BLaER1 (cell line): ENCODE results near the gene BICD1.
A peak's percentile ranks its signal among the peaks of the same experiment; 100 is the strongest.
"Not testable (repeated sequence)": the region's sequence is repeated elsewhere in the genome, so short reads cannot be mapped to it uniquely, and the experiment has no call there.

Experiments
- H3K27ac ChIP-seq: shearing (Covaris generic); formaldehyde crosslinking; 2 replicates; pipeline ENCODE4 v1.8.1; 2022
- H3K27me3 ChIP-seq: shearing (Covaris generic); formaldehyde crosslinking; 2 replicates; pipeline ENCODE4 v1.8.1; 2022
- H3K36me3 ChIP-seq: shearing (Covaris generic); formaldehyde crosslinking; 2 replicates; pipeline ENCODE4 v1.8.1; 2022
- H3K4me1 ChIP-seq: shearing (Covaris generic); formaldehyde crosslinking; 2 replicates; pipeline ENCODE4 v1.8.1; 2022
- H3K4me2 ChIP-seq: shearing (Covaris generic); formaldehyde crosslinking; 2 replicates; pipeline ENCODE4 v1.8.1; 2022
- H3K4me3 ChIP-seq: shearing (Covaris generic); formaldehyde crosslinking; 2 replicates; pipeline ENCODE4 v1.8.1; 2022
- H3K9ac ChIP-seq: shearing (Covaris generic); formaldehyde crosslinking; 2 replicates; pipeline ENCODE4 v1.8.1; 2022
- H3K9me3 ChIP-seq: shearing (Covaris generic); formaldehyde crosslinking; 2 replicates; pipeline ENCODE4 v1.8.1; 2022
- H4K20me1 ChIP-seq: shearing (Covaris generic); formaldehyde crosslinking; 2 replicates; pipeline ENCODE4 v1.8.1; 2022
- Cebpa-rat ChIP-seq: shearing (Covaris generic); IDR thresholded peaks from 2 replicates; pipeline ENCODE4 v1.8.1; 2022

The BICD1 gene

GRCh38 chr12:32076941-32077340 is 29.7 kb upstream of the BICD1 start:
- peaks cover 5% of the 10 kb centered on the region; the same call in 1 of the 2 replicates for H3K9me3 ChIP-seq
- H3K4me2 ChIP-seq = no peak overlapping the region
- no peak overlapping the region for H3K9ac ChIP-seq
- no peak for TF ChIP-seq Cebpa-rat
- H3K4me1 ChIP-seq = no peaks in the 10 kb centered on the region
- H4K20me1 ChIP-seq = no peaks in the 10 kb centered on the region
- H3K36me3 ChIP-seq = no peaks in the 10 kb centered on the region
- H3K4me3 ChIP-seq = no peak overlapping the region
- no peaks in the 10 kb centered on the region for H3K27me3 ChIP-seq
- H3K27ac ChIP-seq = no peak overlapping the region

GRCh38 chr12:32080435-32080834 is 26.2 kb upstream of the BICD1 start:
- Histone ChIP-seq H3K4me3 (no peak overlapping the region), H3K27me3 (no peaks in the 10 kb centered on the region), H3K4me2 (no peak overlapping the region), H3K9me3 (no peaks in the 10 kb centered on the region), H3K36me3 (no peaks in the 10 kb centered on the region), H4K20me1 (no peaks in the 10 kb centered on the region), H3K9ac (no peak overlapping the region), H3K4me1 (no peaks in the 10 kb centered on the region), H3K27ac (no peak overlapping the region)
- TF ChIP-seq Cebpa-rat = no peak

- H3K27ac ChIP-seq = no peak overlapping the region
- H3K9ac ChIP-seq = no peak overlapping the region
- no peaks in the 10 kb centered on the region for H3K4me1 ChIP-seq
- no peaks in the 10 kb centered on the region for H3K36me3 ChIP-seq
- H3K4me2 ChIP-seq = no peak overlapping the region
- H3K27me3 ChIP-seq = no peaks in the 10 kb centered on the region
- H4K20me1 ChIP-seq = no peaks in the 10 kb centered on the region
- peaks cover 9% of the 10 kb centered on the region; the same call in 1 of the 2 replicates for H3K9me3 ChIP-seq
- H3K4me3 ChIP-seq = no peak overlapping the region
- no peak for TF ChIP-seq Cebpa-rat
Measured at GRCh38 chr12:32083489-32083888, 23.2 kb upstream of the BICD1 start.

- Histone ChIP-seq H3K9me3 (peaks cover 9% of the 10 kb centered on the region; the same call in 1 of the 2 replicates), H3K9ac (no peak overlapping the region), H3K27me3 (no peaks in the 10 kb centered on the region), H3K4me1 (peaks cover 1% of the 10 kb centered on the region; the same call in 1 of the 2 replicates), H3K4me3 (no peak overlapping the region), H3K4me2 (no peak overlapping the region), H4K20me1 (no peaks in the 10 kb centered on the region), H3K27ac (no peak overlapping the region), H3K36me3 (no peaks in the 10 kb centered on the region)
- TF ChIP-seq Cebpa-rat = no peak
Measured at GRCh38 chr12:32084017-32084688, 22.5 kb upstream of the BICD1 start.

GRCh38 chr12:32084753-32085152 is 21.9 kb upstream of the BICD1 start:
- Histone ChIP-seq H3K9me3 (peaks cover 9% of the 10 kb centered on the region; the same call in 1 of the 2 replicates), H3K36me3 (no peaks in the 10 kb centered on the region), H3K4me1 (peaks cover 7% of the 10 kb centered on the region), H3K9ac (no peak overlapping the region), H3K27ac (no peak overlapping the region), H3K4me2 (no peak overlapping the region), H3K27me3 (no peaks in the 10 kb centered on the region), H3K4me3 (no peak overlapping the region), H4K20me1 (no peaks in the 10 kb centered on the region)
- TF ChIP-seq Cebpa-rat = no peak

GRCh38 chr12:32087306-32087705 is 19.3 kb upstream of the BICD1 start:
- Histone ChIP-seq H3K4me1 (peaks cover 13% of the 10 kb centered on the region), H3K9ac (no peak overlapping the region), H3K27ac (no peak overlapping the region), H3K27me3 (no peaks in the 10 kb centered on the region), H3K9me3 (peaks cover 9% of the 10 kb centered on the region; the same call in 1 of the 2 replicates), H3K4me3 (no peak overlapping the region), H4K20me1 (no peaks in the 10 kb centered on the region), H3K36me3 (no peaks in the 10 kb centered on the region), H3K4me2 (no peak overlapping the region)
- TF ChIP-seq Cebpa-rat = no peak

- no peak overlapping the region for H3K27ac ChIP-seq
- H4K20me1 ChIP-seq = no peaks in the 10 kb centered on the region
- H3K4me3 ChIP-seq = no peak overlapping the region
- no peak overlapping the region for H3K9ac ChIP-seq
- H3K4me1 ChIP-seq = peaks cover 13% of the 10 kb centered on the region
- peaks cover 9% of the 10 kb centered on the region; the same call in 1 of the 2 replicates for H3K9me3 ChIP-seq
- no peak for TF ChIP-seq Cebpa-rat
- no peaks in the 10 kb centered on the region for H3K27me3 ChIP-seq
- no peaks in the 10 kb centered on the region for H3K36me3 ChIP-seq
- H3K4me2 ChIP-seq = peak overlapping the region; percentile 50; the same call in 1 of the 2 replicates
Measured at GRCh38 chr12:32089156-32089555, 17.5 kb upstream of the BICD1 start.

- Histone ChIP-seq H3K4me2 (peak overlapping the region; percentile 50), H3K4me1 (peaks cover 13% of the 10 kb centered on the region), H3K27ac (no peak overlapping the region)
Measured at GRCh38 chr12:32089586-32089985, 17.1 kb upstream of the BICD1 start.

GRCh38 chr12:32091696-32092095 is 15.0 kb upstream of the BICD1 start:
- peaks cover 13% of the 10 kb centered on the region for H3K4me1 ChIP-seq
- no peaks in the 10 kb centered on the region for H3K27me3 ChIP-seq
- no peak overlapping the region for H3K9ac ChIP-seq
- H3K4me3 ChIP-seq = no peak overlapping the region
- H3K9me3 ChIP-seq = peaks cover 5% of the 10 kb centered on the region; the same call in 1 of the 2 replicates
- H3K4me2 ChIP-seq = no peak overlapping the region
- no peaks in the 10 kb centered on the region for H4K20me1 ChIP-seq
- no peaks in the 10 kb centered on the region for H3K36me3 ChIP-seq
- no peak for TF ChIP-seq Cebpa-rat
- no peak overlapping the region for H3K27ac ChIP-seq

More at GRCh38 chr12:32089586-32089985, 17.1 kb upstream of the BICD1 start:
- Histone ChIP-seq H3K36me3 (no peaks in the 10 kb centered on the region), H3K27me3 (no peaks in the 10 kb centered on the region), H3K4me3 (no peak overlapping the region), H3K9me3 (peaks cover 9% of the 10 kb centered on the region; the same call in 1 of the 2 replicates), H3K9ac (no peak overlapping the region), H4K20me1 (no peaks in the 10 kb centered on the region)
- TF ChIP-seq Cebpa-rat = no peak

- H4K20me1 ChIP-seq = no peaks in the 10 kb centered on the region
- no peak overlapping the region for H3K27ac ChIP-seq
- no peaks in the 10 kb centered on the region for H3K27me3 ChIP-seq
- no peak overlapping the region for H3K9ac ChIP-seq
- H3K36me3 ChIP-seq = no peaks in the 10 kb centered on the region
- no peak overlapping the region for H3K4me3 ChIP-seq
- no peak for TF ChIP-seq Cebpa-rat
- H3K4me2 ChIP-seq = no peak overlapping the region
- H3K9me3 ChIP-seq = no peaks in the 10 kb centered on the region
- H3K4me1 ChIP-seq = peaks cover 16% of the 10 kb centered on the region
Measured at GRCh38 chr12:32098112-32098511, 8.5 kb upstream of the BICD1 start.

GRCh38 chr12:32099275-32099674 is 7.4 kb upstream of the BICD1 start:
- not testable (repeated sequence) for H3K27ac ChIP-seq, H4K20me1 ChIP-seq, H3K4me3 ChIP-seq, H3K36me3 ChIP-seq, H3K4me2 ChIP-seq, H3K27me3 ChIP-seq, H3K9ac ChIP-seq, H3K9me3 ChIP-seq
- peaks cover 16% of the 10 kb centered on the region for H3K4me1 ChIP-seq
